GM19397 (cell line): ENCODE measurements around the gene CHST7.

ENCODE experiments used
- ATAC-seq: cut with Tn5 transposase; IDR thresholded peaks from one replicate; pipeline ENCODE4 v1.9.1; 2021; ENCODE audit warnings: mild to moderate bottlenecking, moderate library complexity; ENCODE audit not compliant: unreplicated experiment

The CHST7 gene

GRCh38 chrX:46645614-46646013 is 72.0 kb downstream of the CHST7 start:
- no peak for ATAC-seq

- no peak for ATAC-seq
Measured at GRCh38 chrX:46647251-46647650, 73.7 kb downstream of the CHST7 start.
